ENCODE results near the gene SULT1C2.

SULT1C2 gene

GRCh38 chr2:108293850-108294249, 5.2 kb downstream of the SULT1C2 start:
- Histone ChIP-seq H3K27me3 (ENCODE audit: insufficient read depth, poor library complexity, severe bottlenecking) (no peaks in the 10 kb centered on the region), H3K4me3 (replicated peaks; ENCODE audit: insufficient read depth, low read length) (no peak overlapping the region), H3K27ac (replicated peaks) (no peak overlapping the region)
- TF ChIP-seq POLR2AphosphoS5 (IDR thresholded peaks at IDR 0.05; ENCODE audit: low read depth) (no peak), REST (IDR thresholded peaks at IDR 0.05; ENCODE audit: insufficient replicate concordance, low read depth) (no peak), SPI1 (IDR thresholded peaks at IDR 0.05; ENCODE audit: borderline replicate concordance, low read depth) (no peak)
- TF ChIP-seq, protein P1, sequence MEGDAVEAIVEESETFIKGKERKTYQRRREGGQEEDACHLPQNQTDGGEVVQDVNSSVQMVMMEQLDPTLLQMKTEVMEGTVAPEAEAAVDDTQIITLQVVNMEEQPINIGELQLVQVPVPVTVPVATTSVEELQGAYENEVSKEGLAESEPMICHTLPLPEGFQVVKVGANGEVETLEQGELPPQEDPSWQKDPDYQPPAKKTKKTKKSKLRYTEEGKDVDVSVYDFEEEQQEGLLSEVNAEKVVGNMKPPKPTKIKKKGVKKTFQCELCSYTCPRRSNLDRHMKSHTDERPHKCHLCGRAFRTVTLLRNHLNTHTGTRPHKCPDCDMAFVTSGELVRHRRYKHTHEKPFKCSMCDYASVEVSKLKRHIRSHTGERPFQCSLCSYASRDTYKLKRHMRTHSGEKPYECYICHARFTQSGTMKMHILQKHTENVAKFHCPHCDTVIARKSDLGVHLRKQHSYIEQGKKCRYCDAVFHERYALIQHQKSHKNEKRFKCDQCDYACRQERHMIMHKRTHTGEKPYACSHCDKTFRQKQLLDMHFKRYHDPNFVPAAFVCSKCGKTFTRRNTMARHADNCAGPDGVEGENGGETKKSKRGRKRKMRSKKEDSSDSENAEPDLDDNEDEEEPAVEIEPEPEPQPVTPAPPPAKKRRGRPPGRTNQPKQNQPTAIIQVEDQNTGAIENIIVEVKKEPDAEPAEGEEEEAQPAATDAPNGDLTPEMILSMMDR (IDR thresholded peaks at IDR 0.05; ENCODE audit: insufficient read depth, low read length), result no peak
- no peak for DNase-seq (ENCODE audit: low read depth in 1 of 2, low spot score in 1 of 2)

DNA sequence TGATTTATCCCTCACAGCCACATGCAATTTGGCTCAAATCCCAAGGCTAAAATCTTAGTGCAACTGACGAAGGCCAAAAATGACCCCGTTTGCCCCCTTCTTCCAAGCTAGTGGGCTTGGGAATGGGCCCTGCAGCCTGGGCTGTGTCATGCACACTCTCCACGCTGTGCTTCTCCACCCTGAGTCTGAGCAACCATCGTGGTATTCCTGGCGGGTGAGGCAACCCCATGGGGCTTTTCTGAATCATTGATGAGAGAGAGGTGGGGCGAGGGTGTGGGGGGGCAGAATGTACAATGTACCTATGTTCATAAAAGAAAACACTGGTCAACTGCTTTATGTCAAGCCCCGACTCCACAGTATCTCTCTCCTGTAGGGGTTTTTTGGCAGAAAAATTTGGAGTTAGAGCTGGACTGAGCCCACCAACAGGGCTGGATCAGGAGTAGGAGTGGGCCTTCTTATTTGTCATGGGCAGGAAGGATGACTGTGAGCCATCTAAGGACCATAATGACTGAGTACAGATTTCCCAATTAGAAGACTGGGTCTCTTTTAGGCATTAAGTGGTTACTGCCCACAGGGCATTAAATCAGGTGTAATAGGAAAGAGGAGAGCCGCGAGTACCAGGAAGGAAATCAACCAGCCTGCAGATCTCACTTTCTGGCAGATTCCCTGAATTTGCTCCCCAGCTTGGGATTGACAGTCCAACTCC, 8.9 kb downstream of the SULT1C2 start:
- no peak for DNase-seq (ENCODE audit: low read depth in 1 of 2, low spot score in 1 of 2)
- no peak overlapping the region for H3K4me3 ChIP-seq (replicated peaks; ENCODE audit: insufficient read depth, low read length)
- no peak for TF ChIP-seq SPI1 (IDR thresholded peaks at IDR 0.05; ENCODE audit: borderline replicate concordance, low read depth)
- no peak for TF ChIP-seq POLR2AphosphoS5 (IDR thresholded peaks at IDR 0.05; ENCODE audit: low read depth)
- no peak for TF ChIP-seq GABPA (IDR thresholded peaks at IDR 0.05; ENCODE audit: low read depth)
- TF ChIP-seq REST (IDR thresholded peaks at IDR 0.05; ENCODE audit: insufficient replicate concordance, low read depth), result no peak
- TF ChIP-seq, protein P1 (IDR thresholded peaks at IDR 0.05; ENCODE audit: insufficient read depth, low read length), result no peak
- peaks cover under 1% of the 10 kb centered on the region for H3K27me3 ChIP-seq (ENCODE audit: insufficient read depth, poor library complexity, severe bottlenecking)
- H3K27ac ChIP-seq (replicated peaks), result no peak overlapping the region

DNA sequence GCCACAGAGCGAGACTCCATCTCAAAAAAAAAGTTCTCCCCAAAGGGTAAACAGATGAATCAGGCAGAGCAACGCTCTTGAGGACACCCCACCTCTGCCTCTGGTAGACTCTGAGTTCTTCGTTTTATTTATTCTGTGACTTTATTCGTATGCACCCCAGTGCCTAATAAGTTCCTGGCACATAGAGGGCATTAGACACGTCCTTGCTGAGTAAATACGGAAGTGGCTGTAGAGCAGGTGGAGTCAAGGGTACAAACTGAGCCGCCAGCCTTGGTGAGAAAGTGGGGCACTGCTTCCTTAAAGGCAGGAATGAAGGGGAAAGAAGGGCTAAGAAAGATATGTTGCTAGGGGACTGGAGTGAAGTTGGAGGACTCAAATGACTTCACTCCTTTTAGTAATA, 12.9 kb downstream of the SULT1C2 start:
- H3K27me3 ChIP-seq (ENCODE audit: insufficient read depth, poor library complexity, severe bottlenecking), result peaks cover 2% of the 10 kb centered on the region
- TF ChIP-seq, protein P1 (IDR thresholded peaks at IDR 0.05; ENCODE audit: insufficient read depth, low read length), result no peak
- TF ChIP-seq GABPA (IDR thresholded peaks at IDR 0.05; ENCODE audit: low read depth) (no peak), POLR2AphosphoS5 (IDR thresholded peaks at IDR 0.05; ENCODE audit: low read depth) (no peak), REST (IDR thresholded peaks at IDR 0.05; ENCODE audit: insufficient replicate concordance, low read depth) (no peak), SPI1 (IDR thresholded peaks at IDR 0.05; ENCODE audit: borderline replicate concordance, low read depth) (no peak)
- DNase-seq (ENCODE audit: low read depth in 1 of 2, low spot score in 1 of 2), result no peak
- H3K4me3 ChIP-seq (replicated peaks; ENCODE audit: insufficient read depth, low read length), result no peak overlapping the region
- H3K27ac ChIP-seq (replicated peaks), result no peak overlapping the region

All from HL-60 (cell line).